Measurements from ENCODE around the gene SLC22A16.
A peak's percentile ranks its signal among the peaks of the same experiment; 100 is the strongest.
"Not testable (repeated sequence)": the region's sequence is repeated elsewhere in the genome, so short reads cannot be mapped to it uniquely, and the experiment has no call there.

SLC22A16 gene

DNA sequence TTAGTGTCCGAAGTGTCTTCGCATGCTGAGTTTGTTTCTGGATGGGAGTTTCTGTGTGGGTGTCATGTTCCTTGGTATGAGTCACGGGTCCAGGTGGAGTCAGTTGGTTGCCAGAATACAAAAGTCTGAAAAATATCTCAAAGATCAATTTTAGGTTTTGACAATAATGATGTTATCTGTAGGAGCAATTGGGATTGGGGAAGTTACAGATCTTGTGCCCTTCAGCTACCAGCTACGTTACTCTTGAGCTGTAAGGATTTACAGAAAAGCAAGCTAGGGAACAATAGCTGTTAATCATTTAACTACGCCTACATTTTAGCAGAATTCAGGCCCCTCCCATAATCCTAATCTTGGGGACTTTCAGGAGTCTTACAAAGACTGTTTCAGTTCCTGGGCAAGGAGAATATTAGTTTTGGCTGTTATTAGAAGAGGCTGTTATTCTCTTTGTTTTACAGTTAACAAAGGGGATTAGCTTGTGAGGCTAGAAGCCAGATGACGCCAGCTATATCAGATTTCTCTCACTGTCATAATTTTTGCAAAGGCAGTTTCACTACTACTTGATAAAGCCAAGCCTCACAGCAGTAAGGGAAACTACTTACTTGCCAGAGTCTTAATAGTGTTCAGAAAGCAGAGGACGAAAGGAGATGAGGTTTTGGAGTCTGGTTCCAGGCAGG, 15.4 kb upstream of the SLC22A16 start:
- in situ Hi-C loops (cut with MboI; ENCODE audit: low pct_unique_long_range_greater_than_20kb, low sequenced_read_pairs): no loop called here
- DNase-seq: no peak

DNA sequence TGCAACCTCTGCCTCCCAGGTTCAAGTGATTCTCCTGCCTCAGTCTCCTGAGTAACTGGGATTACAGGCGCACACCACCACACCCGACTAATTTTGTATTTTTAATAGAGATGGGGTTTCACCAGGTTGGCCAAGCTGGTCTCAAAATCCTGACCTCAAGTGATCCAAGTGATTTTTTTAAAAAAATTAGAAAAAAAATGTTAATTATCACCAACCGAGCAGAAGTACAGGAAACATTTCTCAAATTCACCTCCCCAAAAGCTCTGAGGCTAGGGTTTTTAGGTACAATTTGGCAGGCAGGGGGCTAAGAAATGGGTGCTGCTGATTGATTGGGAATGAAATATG, 14.9 kb upstream of the SLC22A16 start:
- in situ Hi-C loops (cut with MboI; ENCODE audit: low pct_unique_long_range_greater_than_20kb, low sequenced_read_pairs): no loop called here
- DNase-seq: no peak

DNA sequence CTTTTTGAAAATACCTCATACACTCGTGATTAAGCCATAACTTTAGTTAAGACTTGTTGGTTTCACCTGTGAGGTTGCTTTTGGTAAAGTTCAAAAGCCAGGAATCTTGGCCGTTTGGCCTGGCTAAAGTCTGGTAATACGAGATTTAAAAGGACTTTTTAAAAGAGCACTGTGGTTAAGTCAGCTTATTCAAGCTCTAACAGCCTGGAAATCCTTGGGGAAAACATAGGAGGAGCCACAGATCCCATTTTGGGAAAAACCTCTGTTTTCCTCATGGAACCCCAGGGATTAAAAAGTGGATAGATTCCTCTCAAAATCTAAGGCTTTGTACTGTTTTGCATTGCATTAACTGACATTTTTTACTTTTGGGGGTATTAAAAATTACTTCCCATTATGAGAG, 13.7 kb upstream of the SLC22A16 start:
- no peak for DNase-seq
- in situ Hi-C loops (cut with MboI; ENCODE audit: low pct_unique_long_range_greater_than_20kb, low sequenced_read_pairs): no loop called here

DNA sequence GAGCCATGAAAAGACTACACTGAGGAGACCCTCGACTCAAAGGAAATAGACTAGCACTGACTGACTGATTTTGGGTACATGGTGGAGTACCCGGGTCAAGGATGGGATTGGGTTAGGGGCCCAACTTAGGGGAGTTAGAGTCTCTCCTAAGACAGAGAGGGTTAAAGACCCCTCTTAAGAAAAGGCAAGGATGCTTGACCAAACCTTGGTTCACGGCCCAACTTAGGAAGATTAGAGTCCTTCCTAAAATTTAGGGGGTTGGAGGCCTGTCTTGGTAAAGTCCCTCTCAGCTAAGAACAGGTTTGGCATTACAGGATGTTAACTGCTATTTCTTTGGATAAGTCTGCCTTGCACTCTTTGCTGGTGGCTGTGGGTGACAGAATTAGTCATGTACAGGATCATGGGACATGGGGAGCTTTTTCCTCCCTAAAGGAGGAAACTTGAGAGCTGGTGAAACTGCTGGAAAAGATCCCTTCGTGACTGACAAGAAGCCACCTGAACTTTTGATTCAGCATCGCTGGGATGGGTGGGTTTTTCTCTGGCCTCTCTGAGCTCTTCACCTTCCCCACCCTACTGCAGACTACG, 12.3 kb upstream of the SLC22A16 start:
- no peak for DNase-seq
- in situ Hi-C loops (cut with MboI; ENCODE audit: low pct_unique_long_range_greater_than_20kb, low sequenced_read_pairs): no loop called here

DNA sequence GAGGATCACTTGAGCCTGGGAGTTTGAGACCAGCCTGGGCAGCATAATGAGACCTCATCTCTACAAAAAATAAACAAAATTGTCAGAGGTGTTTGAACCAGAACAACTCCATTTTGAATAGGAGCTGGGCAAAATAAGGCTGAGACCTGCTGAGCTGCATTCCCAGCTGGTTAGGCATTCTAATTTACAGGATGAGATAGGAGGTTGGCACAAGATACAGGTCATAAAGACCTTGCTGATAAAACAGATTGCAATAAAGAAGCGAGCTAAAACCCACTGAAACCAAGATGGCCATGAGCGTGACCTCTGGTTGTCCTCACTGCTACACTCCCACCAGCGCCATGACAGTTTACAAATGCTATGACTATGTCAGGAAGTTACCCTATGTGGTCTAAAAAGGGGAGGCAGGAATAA, 11.6 kb upstream of the SLC22A16 start:
- in situ Hi-C loops (cut with MboI; ENCODE audit: low pct_unique_long_range_greater_than_20kb, low sequenced_read_pairs); DNase-seq: not testable (repeated sequence)

DNA sequence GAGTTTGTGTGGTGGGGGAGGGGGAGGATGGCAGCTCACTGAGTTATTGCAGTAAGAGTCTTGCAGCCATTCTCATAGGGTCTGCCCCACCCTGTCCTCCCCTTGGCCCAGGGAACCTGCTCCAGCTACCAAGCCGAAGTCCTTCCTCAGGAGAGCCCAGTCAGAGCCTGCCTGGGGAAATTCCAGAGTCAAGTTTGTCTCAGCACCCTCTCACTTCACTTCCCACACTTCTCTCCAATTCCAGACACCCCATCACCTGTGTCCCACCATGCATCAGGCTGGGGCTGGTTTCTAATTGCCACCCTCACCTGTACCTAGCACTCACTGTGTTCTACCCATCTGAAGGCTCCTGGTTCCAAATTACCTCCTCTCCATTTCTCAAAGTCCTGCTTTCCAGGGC, 10.3 kb upstream of the SLC22A16 start:
- in situ Hi-C loops (cut with MboI; ENCODE audit: low pct_unique_long_range_greater_than_20kb, low sequenced_read_pairs): no loop called here
- no peak for DNase-seq

DNA sequence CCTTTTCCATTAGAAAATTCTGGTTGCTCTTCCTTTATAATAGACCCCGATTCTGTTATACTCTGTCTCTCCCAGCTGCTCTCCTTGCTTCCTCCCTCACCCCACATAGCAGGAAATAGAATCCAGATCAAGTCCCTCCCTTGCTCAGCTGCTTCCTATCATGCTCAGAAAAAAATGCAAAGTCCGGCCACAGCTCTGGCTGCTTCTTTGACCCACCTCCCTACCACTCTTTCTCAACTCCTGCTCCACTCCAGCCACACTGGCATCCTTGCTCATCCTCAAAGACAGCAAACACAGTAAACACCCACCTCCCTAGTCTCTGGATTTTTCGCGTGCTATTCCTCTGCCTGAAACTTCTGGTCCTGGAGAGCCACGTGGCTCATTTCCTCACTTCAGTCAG, 9.1 kb upstream of the SLC22A16 start:
- peak; percentile 23 for DNase-seq
- in situ Hi-C loops (cut with MboI; ENCODE audit: low pct_unique_long_range_greater_than_20kb, low sequenced_read_pairs): no loop called here

DNA sequence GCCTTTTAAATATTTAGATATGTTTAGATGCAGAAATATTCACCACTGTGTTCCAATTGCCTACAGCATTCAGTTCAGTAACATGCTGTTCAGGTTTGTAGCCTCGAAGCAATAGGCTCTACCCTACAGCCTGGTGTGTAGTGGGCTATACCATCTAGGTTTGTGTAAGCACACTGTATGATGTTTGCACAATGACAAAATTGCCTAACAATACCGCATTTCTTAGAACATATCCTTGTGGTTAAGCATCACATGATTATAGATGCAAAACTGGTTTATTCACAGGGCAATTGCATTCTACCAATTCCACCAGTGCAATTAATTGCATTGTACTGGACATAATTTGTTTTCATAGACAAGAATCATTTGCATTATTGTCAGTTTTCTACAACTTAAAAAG, 7.9 kb upstream of the SLC22A16 start:
- no peak for DNase-seq

DNA sequence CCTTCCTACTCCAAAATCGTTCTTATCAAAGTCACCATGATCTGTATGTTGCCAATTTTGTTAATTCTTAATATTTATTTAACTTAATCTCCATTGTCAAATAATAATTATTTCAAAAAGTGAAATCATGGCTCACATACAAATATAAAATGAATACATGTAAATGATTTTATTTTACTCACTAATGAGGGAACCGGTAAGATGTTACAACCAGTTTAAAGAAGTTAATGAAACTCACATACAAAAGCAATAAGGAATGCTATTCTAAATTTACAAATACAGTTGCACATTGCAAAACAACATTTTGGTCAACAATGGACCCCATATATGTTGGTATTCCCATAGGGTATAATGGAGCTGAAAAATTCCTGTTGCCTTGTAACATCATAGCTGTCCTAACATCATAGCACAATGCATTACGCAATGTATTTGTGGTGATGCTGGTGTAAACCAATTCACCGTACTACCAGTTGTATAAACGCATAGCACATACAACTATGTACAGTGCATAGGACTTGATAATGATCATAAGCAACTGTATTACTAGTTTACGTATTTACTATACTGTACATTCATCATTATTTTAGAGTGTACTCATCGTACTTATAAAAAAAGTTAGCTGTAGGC, 6.5 kb upstream of the SLC22A16 start:
- in situ Hi-C loops (cut with MboI; ENCODE audit: low pct_unique_long_range_greater_than_20kb, low sequenced_read_pairs): no loop called here
- DNase-seq: no peak

More for the DNA sequence above, 7.9 kb upstream of the SLC22A16 start:
- in situ Hi-C loops (cut with MboI; ENCODE audit: low pct_unique_long_range_greater_than_20kb, low sequenced_read_pairs): no loop called here

DNA sequence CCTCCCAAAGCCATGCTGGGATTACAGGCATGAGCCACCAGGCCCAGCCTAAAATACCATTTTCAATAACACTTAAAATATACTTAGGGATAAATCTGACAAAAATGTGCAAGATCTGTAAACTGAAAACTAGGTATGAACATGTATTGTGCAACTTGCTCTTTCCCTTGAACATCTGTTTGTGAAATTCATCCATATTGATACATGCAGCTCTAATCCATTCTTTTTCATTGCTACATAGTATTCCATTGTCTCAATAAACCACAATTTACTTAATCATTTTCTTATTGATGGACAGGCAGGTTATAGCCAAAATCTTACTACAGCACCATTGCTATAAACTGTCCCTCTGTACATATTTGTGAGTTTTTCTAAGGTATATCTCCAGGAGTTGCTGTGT, 4.7 kb upstream of the SLC22A16 start:
- DNase-seq: no peak
- in situ Hi-C loops (cut with MboI; ENCODE audit: low pct_unique_long_range_greater_than_20kb, low sequenced_read_pairs): no loop called here

DNA sequence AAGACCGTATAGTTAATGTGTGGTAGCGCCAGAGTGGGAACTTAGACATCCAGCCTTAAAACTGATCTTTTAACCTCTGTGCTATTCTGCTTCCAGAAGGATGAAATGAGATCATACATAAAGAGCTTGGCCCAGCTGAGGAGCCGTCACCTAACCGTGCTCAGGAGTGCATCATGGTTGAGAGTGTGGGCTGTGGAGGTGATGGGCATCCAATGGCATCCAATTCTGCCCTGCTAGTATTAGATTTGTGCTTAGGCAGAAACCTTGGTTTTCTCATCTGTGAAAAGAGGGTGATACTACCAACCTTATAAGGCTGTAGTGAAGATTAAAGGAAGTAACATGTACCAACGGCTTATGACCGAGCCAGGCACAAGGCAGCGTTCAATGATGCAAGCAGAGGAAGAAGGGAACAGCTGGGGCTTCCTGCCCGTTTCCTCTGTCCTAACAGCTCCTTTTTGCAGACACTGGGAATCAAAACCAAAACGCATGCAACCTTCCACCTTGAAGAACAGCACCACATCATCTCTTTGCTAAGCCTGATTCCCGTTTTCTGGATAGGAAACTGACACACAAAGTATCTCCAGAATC, 1.3 kb downstream of the SLC22A16 start:
- DNase-seq: peak; percentile 89
- in situ Hi-C loops (cut with MboI; ENCODE audit: low pct_unique_long_range_greater_than_20kb, low sequenced_read_pairs): no loop called here

DNA sequence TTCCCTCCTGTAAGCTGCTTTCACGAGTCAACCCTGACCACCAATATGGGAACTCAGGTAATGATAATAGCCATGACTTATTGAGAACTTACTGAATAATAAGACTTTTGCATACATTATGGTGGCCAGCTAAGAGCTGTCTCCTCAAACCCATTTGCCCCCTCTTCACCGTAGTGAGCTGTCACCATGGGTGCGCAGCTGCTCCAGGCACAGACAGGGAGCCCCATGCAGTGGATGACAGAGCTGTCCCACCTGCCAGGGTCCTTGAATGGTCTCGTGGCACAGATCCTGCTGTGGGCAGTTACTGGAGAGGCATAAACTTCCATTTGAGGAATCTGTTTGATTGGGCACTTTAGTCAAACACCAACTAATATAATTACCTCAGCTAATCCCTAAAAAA, 1.9 kb downstream of the SLC22A16 start:
- no peak for DNase-seq
- in situ Hi-C loops (cut with MboI; ENCODE audit: low pct_unique_long_range_greater_than_20kb, low sequenced_read_pairs): no loop called here

DNA sequence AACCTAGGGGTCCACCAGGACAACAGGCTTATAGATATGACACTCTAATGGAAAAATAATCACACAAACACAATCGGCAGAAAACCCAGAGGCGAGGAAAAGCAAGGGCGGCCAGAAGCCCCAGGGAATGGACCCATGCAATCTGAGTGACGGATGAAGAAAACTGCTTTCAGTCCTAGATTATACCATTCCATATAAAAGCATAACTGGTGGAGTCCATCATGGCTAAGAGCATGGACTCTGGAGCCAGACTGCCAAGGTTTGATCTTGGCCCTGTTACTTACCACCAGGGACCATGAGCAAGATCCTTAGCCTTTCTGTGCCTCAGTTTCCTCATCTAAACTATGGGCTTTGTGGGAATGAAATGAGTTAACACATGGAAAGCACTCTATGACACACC, 3.7 kb downstream of the SLC22A16 start:
- DNase-seq: no peak
- in situ Hi-C loops (cut with MboI; ENCODE audit: low pct_unique_long_range_greater_than_20kb, low sequenced_read_pairs): no loop called here

DNA sequence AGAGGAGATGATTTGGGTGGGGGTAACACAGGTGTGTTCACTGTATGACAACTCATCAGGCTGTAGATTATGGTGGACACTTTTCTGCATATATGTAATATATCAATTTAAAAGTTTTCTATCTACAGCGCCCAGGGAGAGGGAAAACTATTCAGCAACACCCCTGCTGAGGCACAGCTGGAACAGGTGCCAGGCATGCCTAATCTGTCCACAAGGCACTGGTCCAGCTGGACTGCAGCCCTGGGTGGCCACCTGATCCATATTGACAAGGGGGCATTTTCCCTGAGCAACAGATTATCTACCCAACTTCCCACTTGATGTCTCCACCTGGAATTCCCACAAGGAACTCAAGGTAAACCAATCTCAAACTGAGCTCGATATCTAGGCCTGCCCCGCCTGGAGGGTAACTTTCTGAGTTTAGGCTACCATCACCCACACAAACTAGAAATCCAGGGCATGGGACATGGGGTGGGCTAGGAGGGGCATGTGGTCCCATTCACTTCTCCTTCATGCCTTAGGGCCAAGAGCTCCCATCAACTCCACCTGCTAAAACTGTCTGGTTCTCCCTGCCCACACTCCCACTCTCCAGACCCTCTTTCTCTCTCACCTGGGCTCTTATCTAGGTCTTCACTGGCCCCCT, 4.6 kb downstream of the SLC22A16 start:
- in situ Hi-C loops (cut with MboI; ENCODE audit: low pct_unique_long_range_greater_than_20kb, low sequenced_read_pairs): no loop called here
- DNase-seq: no peak

DNA sequence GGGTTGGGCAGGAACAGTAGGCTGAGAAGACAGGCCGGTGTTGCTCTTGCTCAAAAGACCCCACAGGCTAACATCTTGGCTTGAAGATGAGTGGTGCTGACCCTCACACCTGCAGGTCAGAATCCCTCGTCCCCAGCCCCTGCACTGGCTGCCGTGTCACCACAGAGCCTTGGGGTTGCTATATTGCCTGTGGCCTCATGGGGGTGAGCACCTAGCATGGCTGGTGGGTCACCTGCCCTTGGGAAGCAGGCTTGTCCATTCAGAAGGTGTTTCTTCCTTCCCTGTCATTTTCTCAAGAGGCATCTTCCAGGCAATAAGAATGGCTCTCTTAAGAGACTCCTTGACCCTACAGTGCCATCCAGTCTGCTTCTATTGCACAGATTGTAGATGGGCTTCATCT, 7.7 kb downstream of the SLC22A16 start:
- in situ Hi-C loops (cut with MboI; ENCODE audit: low pct_unique_long_range_greater_than_20kb, low sequenced_read_pairs): no loop called here
- no peak for DNase-seq

DNA sequence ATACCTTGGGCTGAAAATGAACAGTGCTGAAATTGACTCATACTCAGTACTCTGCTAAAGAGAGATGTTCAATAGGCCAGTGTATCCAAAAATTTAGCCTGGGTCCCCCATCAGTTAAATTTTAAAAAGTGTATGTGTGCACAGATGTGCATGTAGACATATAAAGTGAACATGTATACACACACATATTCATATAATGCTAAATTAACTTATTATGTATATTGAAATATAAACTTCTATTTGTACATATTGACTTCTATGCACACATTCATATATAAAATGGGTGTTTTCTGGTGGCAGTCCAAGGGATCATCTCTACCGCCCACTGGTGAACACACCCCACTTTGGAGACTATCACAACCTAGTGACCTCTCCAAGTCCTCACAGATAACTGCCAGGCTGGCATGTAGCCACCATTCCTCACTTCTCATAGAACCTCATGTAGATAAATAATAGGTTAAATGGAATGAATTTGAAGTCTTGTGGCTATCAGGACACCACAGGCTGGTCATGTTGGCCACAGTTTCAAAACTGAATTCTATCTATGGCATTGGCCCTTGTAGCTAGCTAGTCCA, 8.8 kb downstream of the SLC22A16 start:
- in situ Hi-C loops (cut with MboI; ENCODE audit: low pct_unique_long_range_greater_than_20kb, low sequenced_read_pairs): no loop called here
- no peak for DNase-seq

DNA sequence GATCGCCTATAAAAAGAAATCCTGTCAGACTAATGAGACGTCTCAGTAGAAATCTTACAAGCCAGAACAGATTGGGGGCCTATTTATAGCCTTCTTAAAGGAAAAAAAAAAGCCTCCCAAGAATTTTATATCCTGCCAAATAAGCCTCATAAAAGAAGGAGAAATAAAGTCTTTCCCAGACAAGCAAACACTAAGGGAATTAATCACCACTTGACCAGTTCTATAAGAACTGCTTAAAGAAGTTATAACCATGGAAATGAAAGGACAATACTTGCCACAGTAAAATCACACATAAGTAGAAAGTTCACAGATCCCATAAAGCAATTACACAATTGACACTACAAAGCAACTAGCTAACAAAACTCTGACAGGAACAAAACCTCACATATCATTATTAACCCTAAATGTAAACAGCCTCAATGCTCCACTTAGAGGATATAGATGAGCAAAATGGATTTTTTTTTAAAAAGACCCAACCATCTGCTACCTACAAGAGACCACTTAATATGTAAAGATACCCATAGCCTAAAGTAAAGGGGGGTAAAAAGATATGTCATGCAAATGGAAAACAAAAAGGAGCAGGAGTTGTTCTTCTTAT, 13.4 kb downstream of the SLC22A16 start:
- in situ Hi-C loops (cut with MboI; ENCODE audit: low pct_unique_long_range_greater_than_20kb, low sequenced_read_pairs): no loop called here
- DNase-seq: no peak

DNA sequence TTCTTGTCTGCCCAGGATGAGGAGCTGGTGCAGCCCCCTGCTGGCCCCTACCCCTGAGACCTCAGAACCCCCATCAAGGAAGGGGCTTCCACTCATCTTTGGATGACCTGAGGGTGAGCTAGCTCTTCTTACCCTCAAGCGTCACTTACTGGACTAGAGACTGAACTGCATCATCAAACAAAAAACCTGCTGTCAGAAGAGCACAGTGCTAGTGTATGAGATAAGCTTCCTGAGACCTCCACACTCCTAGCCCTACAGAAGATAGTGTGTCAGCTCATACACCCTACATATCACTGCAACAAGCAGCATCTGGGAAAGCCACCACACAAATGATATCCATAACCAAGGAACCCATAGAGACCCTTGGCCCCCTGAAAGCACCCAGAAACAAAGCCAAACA, 15.0 kb downstream of the SLC22A16 start:
- in situ Hi-C loops (cut with MboI; ENCODE audit: low pct_unique_long_range_greater_than_20kb, low sequenced_read_pairs): no loop called here
- no peak for DNase-seq

DNA sequence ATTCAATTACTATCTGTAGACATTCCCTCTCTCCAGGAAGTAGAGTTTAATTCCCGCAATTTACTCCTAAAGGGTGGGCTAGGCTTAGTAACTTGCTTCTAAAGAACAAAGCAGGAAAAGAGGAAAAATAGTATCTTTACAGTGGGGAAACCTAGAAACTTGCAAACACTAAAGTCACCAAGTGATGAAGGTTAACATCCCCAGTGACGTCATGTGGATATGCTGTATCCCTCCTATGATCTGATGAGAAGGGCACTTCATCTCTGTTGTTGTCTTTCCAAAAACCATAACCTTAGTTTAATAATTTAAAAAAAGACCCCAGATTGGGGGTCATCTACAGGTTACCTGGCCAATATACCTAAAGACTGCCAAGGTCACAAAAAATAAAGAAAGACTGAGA, 17.3 kb downstream of the SLC22A16 start:
- in situ Hi-C loops (cut with MboI; ENCODE audit: low pct_unique_long_range_greater_than_20kb, low sequenced_read_pairs): no loop called here

More for the DNA sequence above, 17.3 kb downstream of the SLC22A16 start:
- no peak for DNase-seq

All from KBM-7 (cell line).